C4-2B (cell line): ENCODE measurements around the gene KLK15.

Source experiments
- ZFX ChIP-seq: fragments of 450-650 bp; IDR thresholded peaks from 2 replicates; pipeline ENCODE4 v1.6.1; 2017
- TF ChIP-seq, protein P1 (sequence below): fragments of 450-650 bp; conservative IDR thresholded peaks from 2 replicates; pipeline ENCODE4 v1.5.1; 2017; ENCODE audit warnings: mild to moderate bottlenecking

DNA sequence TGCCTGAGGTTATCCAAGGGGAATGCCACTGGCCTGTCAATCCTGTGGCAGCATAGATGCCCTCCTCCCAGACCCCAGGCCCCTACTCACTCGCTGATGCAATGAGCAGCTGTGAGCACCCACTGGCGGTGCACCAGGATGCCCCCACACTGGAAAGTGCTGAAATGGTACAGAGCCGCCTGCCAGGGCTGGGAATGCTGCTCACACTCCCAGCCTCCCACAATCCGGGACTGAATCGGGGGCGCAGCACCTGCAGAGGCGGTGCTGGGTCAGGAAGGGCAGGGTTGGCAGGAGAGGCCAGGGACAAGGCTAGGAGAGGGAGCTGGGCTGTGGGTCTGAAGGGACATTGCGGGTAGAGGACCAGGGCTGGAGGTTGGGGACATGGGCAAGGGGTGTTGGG, 11.8 kb downstream of the KLK15 start:
- TF ChIP-seq, protein P1, sequence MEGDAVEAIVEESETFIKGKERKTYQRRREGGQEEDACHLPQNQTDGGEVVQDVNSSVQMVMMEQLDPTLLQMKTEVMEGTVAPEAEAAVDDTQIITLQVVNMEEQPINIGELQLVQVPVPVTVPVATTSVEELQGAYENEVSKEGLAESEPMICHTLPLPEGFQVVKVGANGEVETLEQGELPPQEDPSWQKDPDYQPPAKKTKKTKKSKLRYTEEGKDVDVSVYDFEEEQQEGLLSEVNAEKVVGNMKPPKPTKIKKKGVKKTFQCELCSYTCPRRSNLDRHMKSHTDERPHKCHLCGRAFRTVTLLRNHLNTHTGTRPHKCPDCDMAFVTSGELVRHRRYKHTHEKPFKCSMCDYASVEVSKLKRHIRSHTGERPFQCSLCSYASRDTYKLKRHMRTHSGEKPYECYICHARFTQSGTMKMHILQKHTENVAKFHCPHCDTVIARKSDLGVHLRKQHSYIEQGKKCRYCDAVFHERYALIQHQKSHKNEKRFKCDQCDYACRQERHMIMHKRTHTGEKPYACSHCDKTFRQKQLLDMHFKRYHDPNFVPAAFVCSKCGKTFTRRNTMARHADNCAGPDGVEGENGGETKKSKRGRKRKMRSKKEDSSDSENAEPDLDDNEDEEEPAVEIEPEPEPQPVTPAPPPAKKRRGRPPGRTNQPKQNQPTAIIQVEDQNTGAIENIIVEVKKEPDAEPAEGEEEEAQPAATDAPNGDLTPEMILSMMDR, result no peak
- TF ChIP-seq ZFX, result no peak
